ENCODE measurements around the gene MKNK2.
"Not testable (repeated sequence)": the region's sequence is repeated elsewhere in the genome, so short reads cannot be mapped to it uniquely, and the experiment has no call there.

MKNK2 gene

GRCh38 chr19:2050991-2051772, at the start of gene MKNK2:
MKNK2 (minus strand) TSS chr19:2051244; CDS start chr19:2050851, 393 bp downstream.
- DNase-seq (ENCODE audit: low read depth in 3 of 3) = peak; percentile 90 to 95 (median 92)

GRCh38 chr19:2100719-2101061, 49.6 kb upstream of the MKNK2 start:
- DNase-seq (ENCODE audit: low read depth in 3 of 3) = no peak

- no peak for DNase-seq (ENCODE audit: low read depth in 3 of 3)
Measured at GRCh38 chr19:2099937-2100718, 49.1 kb upstream of the MKNK2 start.

GRCh38 chr19:2099054-2099501, 48.0 kb upstream of the MKNK2 start:
- DNase-seq (ENCODE audit: low read depth in 3 of 3) = no peak

GRCh38 chr19:2097886-2098327, 46.9 kb upstream of the MKNK2 start:
- no peak for DNase-seq (ENCODE audit: low read depth in 3 of 3)

GRCh38 chr19:2097203-2097885, 46.3 kb upstream of the MKNK2 start:
- peak; percentile 41 to 50 (median 41) for DNase-seq (ENCODE audit: low read depth in 3 of 3)

GRCh38 chr19:2096480-2097202, 45.6 kb upstream of the MKNK2 start, which contains the start of gene IZUMO4:
IZUMO4 (plus strand) TSS chr19:2096915; CDS start chr19:2096946, 31 bp downstream.
- DNase-seq (ENCODE audit: low read depth in 3 of 3) = peak; percentile 100

- peak in 1 of 3 experiments; percentile 76 for DNase-seq (ENCODE audit: low read depth in 3 of 3)
Measured at GRCh38 chr19:2096034-2096479, 45.0 kb upstream of the MKNK2 start, which contains the start of gene MOB3A. MOB3A (minus strand) TSS chr19:2096326; CDS start chr19:2078560, 17,766 bp downstream.

- DNase-seq (ENCODE audit: low read depth in 3 of 3) = not testable (repeated sequence)
Measured at GRCh38 chr19:2091926-2092525, 41.0 kb upstream of the MKNK2 start.

- DNase-seq (ENCODE audit: low read depth in 3 of 3) = no peak
Measured at GRCh38 chr19:2089727-2090053, 38.6 kb upstream of the MKNK2 start.

GRCh38 chr19:2089001-2089711, 38.1 kb upstream of the MKNK2 start:
- no peak for DNase-seq (ENCODE audit: low read depth in 3 of 3)

GRCh38 chr19:2087621-2088100, 36.6 kb upstream of the MKNK2 start:
- DNase-seq (ENCODE audit: low read depth in 3 of 3) = no peak

GRCh38 chr19:2086695-2087620, 35.9 kb upstream of the MKNK2 start:
- not testable (repeated sequence) for DNase-seq (ENCODE audit: low read depth in 3 of 3)

- peak; percentile 67 to 91 (median 74) for DNase-seq (ENCODE audit: low read depth in 3 of 3)
Measured at GRCh38 chr19:2084993-2085720, 34.1 kb upstream of the MKNK2 start.

- peak; percentile 37 to 61 (median 40) for DNase-seq (ENCODE audit: low read depth in 3 of 3)
Measured at GRCh38 chr19:2083174-2083854, 32.3 kb upstream of the MKNK2 start.

GRCh38 chr19:2081873-2082810, 31.1 kb upstream of the MKNK2 start:
- no peak for DNase-seq (ENCODE audit: low read depth in 3 of 3)

All from stimulated activated CD4-positive, alpha-beta T cell treated with anti-CD3 and anti-CD28 coated beads, TNF-alpha, amount 100 ng/mL, for 4 hours (primary cell).